Measurements from ENCODE around the gene TMEM52B.

DNA sequence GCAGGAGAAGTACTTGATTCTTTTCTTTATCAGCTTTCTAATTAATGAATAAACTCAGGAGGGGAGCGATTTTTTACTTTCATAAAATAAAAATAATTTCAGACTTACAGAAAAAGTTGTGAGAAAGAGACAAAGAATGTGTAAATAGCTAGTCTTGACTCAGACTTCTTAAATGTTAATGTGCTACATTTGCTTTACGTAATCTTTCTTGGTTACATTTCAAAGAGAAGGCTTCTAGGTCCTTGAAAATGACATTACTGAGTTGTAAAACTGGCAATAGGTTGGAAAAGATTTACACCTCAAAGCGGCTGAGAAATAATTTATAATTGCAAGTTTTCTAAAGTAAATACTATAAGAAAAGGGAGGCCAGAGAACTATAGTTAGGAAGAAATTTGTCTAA, 62.5 kb downstream of the TMEM52B start:
- TF ChIP-seq, protein P1, sequence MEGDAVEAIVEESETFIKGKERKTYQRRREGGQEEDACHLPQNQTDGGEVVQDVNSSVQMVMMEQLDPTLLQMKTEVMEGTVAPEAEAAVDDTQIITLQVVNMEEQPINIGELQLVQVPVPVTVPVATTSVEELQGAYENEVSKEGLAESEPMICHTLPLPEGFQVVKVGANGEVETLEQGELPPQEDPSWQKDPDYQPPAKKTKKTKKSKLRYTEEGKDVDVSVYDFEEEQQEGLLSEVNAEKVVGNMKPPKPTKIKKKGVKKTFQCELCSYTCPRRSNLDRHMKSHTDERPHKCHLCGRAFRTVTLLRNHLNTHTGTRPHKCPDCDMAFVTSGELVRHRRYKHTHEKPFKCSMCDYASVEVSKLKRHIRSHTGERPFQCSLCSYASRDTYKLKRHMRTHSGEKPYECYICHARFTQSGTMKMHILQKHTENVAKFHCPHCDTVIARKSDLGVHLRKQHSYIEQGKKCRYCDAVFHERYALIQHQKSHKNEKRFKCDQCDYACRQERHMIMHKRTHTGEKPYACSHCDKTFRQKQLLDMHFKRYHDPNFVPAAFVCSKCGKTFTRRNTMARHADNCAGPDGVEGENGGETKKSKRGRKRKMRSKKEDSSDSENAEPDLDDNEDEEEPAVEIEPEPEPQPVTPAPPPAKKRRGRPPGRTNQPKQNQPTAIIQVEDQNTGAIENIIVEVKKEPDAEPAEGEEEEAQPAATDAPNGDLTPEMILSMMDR (IDR thresholded peaks at IDR 0.05), result no peak
- no peak for TF ChIP-seq POLR2A (IDR thresholded peaks at IDR 0.05)
